NT2/D1 (cell line): ENCODE measurements around the gene TST.
A peak's percentile ranks its signal among the peaks of the same experiment; 100 is the strongest.

Source experiments
- DNase-seq: peaks from one replicate; pipeline ENCODE4 v3.0.0-alpha.2; 2011; ENCODE audit warnings: low read depth, low spot score
- H3K27me3 ChIP-seq: 2 replicates; pipeline ENCODE4 v1.6.0; 2011; ENCODE audit warnings: mild to moderate bottlenecking; ENCODE audit not compliant: insufficient read length, insufficient read depth
- H3K36me3 ChIP-seq: 2 replicates; pipeline ENCODE4 v1.6.1; 2011; ENCODE audit warnings: mild to moderate bottlenecking, low read length, mixed read lengths; ENCODE audit not compliant: insufficient read depth, insufficient read length
- H3K4me1 ChIP-seq: 2 replicates; pipeline ENCODE4 v1.5.1; 2011; ENCODE audit not compliant: insufficient read depth, insufficient read length
- H3K4me3 ChIP-seq: 2 replicates; pipeline ENCODE4 v1.5.1; 2011; ENCODE audit warnings: low read depth; ENCODE audit not compliant: insufficient read length
- H3K9ac ChIP-seq: 2 replicates; pipeline ENCODE4 v1.6.0; 2011; ENCODE audit warnings: low read depth; ENCODE audit not compliant: insufficient read length
- H3K9me3 ChIP-seq: 2 replicates; pipeline ENCODE4 v1.5.1; 2011; ENCODE audit warnings: mild to moderate bottlenecking, low read length; ENCODE audit not compliant: insufficient read depth
- SUZ12 ChIP-seq: IDR thresholded peaks from 2 replicates; pipeline ENCODE4 v1.6.1; 2011; ENCODE audit not compliant: insufficient read length, insufficient read depth; ENCODE audit errors: extremely low read depth
- YY1 ChIP-seq: IDR thresholded peaks from 2 replicates; pipeline ENCODE4 v1.6.1; 2011; ENCODE audit not compliant: insufficient read length, insufficient read depth
- ZNF274 ChIP-seq: IDR thresholded peaks from 2 replicates; pipeline ENCODE4 v1.6.1; 2011; ENCODE audit warnings: mild to moderate bottlenecking, low read depth, low read length

Gene TST

GRCh38 chr22:37028692-37029674 is 9.7 kb upstream of the TST start:
- TF ChIP-seq YY1 (no peak), SUZ12 (no peak), ZNF274 (no peak)
- H3K4me3 ChIP-seq: no peak overlapping the region

GRCh38 chr22:37027556-37027955 is 8.3 kb upstream of the TST start:
- no peak for DNase-seq
- Histone ChIP-seq H3K9ac (no peak overlapping the region), H3K4me1 (peaks cover 26% of the 10 kb centered on the region), H3K27me3 (no peaks in the 10 kb centered on the region), H3K36me3 (peaks cover 64% of the 10 kb centered on the region), H3K9me3 (no peaks in the 10 kb centered on the region), H3K4me3 (no peak overlapping the region)
- TF ChIP-seq YY1: no peak
- TF ChIP-seq ZNF274: no peak
- TF ChIP-seq SUZ12: no peak

More at GRCh38 chr22:37028692-37029674, 9.7 kb upstream of the TST start:
- Histone ChIP-seq H3K27me3 (no peaks in the 10 kb centered on the region), H3K4me1 (peaks cover 30% of the 10 kb centered on the region), H3K36me3 (peaks cover 57% of the 10 kb centered on the region), H3K9ac (no peak overlapping the region), H3K9me3 (no peaks in the 10 kb centered on the region)
- DNase-seq: no peak

- H3K9me3 ChIP-seq: no peaks in the 10 kb centered on the region
- H3K9ac ChIP-seq: no peak overlapping the region
- peaks cover 66% of the 10 kb centered on the region for H3K36me3 ChIP-seq
- H3K27me3 ChIP-seq: no peaks in the 10 kb centered on the region
- peaks cover 28% of the 10 kb centered on the region for H3K4me1 ChIP-seq
- no peak overlapping the region for H3K4me3 ChIP-seq
- no peak for TF ChIP-seq ZNF274
- no peak for TF ChIP-seq SUZ12
- no peak for TF ChIP-seq YY1
- DNase-seq: no peak
Observed at GRCh38 chr22:37026325-37026724, 7.1 kb upstream of the TST start.

- H3K4me1 ChIP-seq: peaks cover 27% of the 10 kb centered on the region
- peak overlapping the region; percentile 28 for H3K9ac ChIP-seq
- no peak overlapping the region for H3K4me3 ChIP-seq
- no peaks in the 10 kb centered on the region for H3K9me3 ChIP-seq
- DNase-seq: no peak
- peaks cover 66% of the 10 kb centered on the region for H3K36me3 ChIP-seq
- H3K27me3 ChIP-seq: no peaks in the 10 kb centered on the region
- no peak for TF ChIP-seq ZNF274
- TF ChIP-seq SUZ12: no peak
- no peak for TF ChIP-seq YY1
Observed at GRCh38 chr22:37025500-37026070, 6.3 kb upstream of the TST start.

GRCh38 chr22:37024339-37025157 is 5.3 kb upstream of the TST start:
- TF ChIP-seq SUZ12 (no peak), YY1 (no peak), ZNF274 (no peak)
- Histone ChIP-seq H3K9ac (no peak overlapping the region), H3K4me1 (peaks cover 21% of the 10 kb centered on the region), H3K36me3 (peaks cover 57% of the 10 kb centered on the region), H3K9me3 (no peaks in the 10 kb centered on the region), H3K4me3 (no peak overlapping the region), H3K27me3 (no peaks in the 10 kb centered on the region)
- DNase-seq: no peak

GRCh38 chr22:37023743-37024338 is 4.6 kb upstream of the TST start:
- peaks cover 21% of the 10 kb centered on the region for H3K4me1 ChIP-seq
- no peaks in the 10 kb centered on the region for H3K9me3 ChIP-seq
- DNase-seq: no peak
- no peaks in the 10 kb centered on the region for H3K27me3 ChIP-seq
- no peak overlapping the region for H3K4me3 ChIP-seq
- peaks cover 50% of the 10 kb centered on the region for H3K36me3 ChIP-seq
- TF ChIP-seq YY1 (no peak), SUZ12 (no peak), ZNF274 (no peak)
- no peak overlapping the region for H3K9ac ChIP-seq
